DOHH2 (cell line): Measurements from ENCODE around the gene NPEPL1.
"Not testable (repeated sequence)": the region's sequence is repeated elsewhere in the genome, so short reads cannot be mapped to it uniquely, and the experiment has no call there.

Experiments used
- H3F3A ChIP-seq: fragments of 200-600 bp; sonication (generic), shearing (Covaris generic); 2 replicates; pipeline ENCODE4 v1.6.0; 2016; ENCODE audit warnings: antibody characterized with exemption, mild to moderate bottlenecking; ENCODE audit not compliant: control insufficient read depth, insufficient read depth
- H3K27ac ChIP-seq: fragments of 200-600 bp; sonication (generic); 2 replicates; pipeline ENCODE4 v1.5.1; 2014; ENCODE audit warnings: low read depth, mild to moderate bottlenecking, low read length, moderate library complexity
- H3K27me3 ChIP-seq: fragments of 200-600 bp; sonication (generic); 2 replicates; pipeline ENCODE4 v1.6.1; 2014; ENCODE audit warnings: mild to moderate bottlenecking, low read length, mixed read lengths; ENCODE audit not compliant: control insufficient read depth
- H3K36me3 ChIP-seq: fragments of 200-600 bp; sonication (generic); 2 replicates; pipeline ENCODE4 v1.6.1; 2014; ENCODE audit warnings: mild to moderate bottlenecking, low read length, moderate library complexity, mixed read lengths; ENCODE audit not compliant: control insufficient read depth
- H3K4me1 ChIP-seq: fragments of 200-600 bp; sonication (generic); 2 replicates; pipeline ENCODE4 v1.6.1; 2014; ENCODE audit warnings: mild to moderate bottlenecking, low read length, mixed read lengths; ENCODE audit not compliant: control insufficient read depth
- H3K4me2 ChIP-seq: fragments of 200-600 bp; sonication (generic); 2 replicates; pipeline ENCODE4 v1.6.0; 2014; ENCODE audit warnings: mild to moderate bottlenecking, low read length, moderate library complexity
- H3K4me3 ChIP-seq: fragments of 200-600 bp; sonication (generic); 2 replicates; pipeline ENCODE4 v1.5.1; 2014; ENCODE audit warnings: mild to moderate bottlenecking, low read length, mixed read lengths
- H3K79me2 ChIP-seq: fragments of 200-600 bp; sonication (generic); 2 replicates; pipeline ENCODE4 v1.6.1; 2014; ENCODE audit warnings: mild to moderate bottlenecking, low read length, mixed read lengths; ENCODE audit not compliant: control insufficient read depth
- H3K9me2 ChIP-seq: fragments of 200-600 bp; sonication (generic); replicated peaks from 2 replicates; pipeline ENCODE4 v1.6.1; 2014; ENCODE audit warnings: mild to moderate bottlenecking, low read length, mixed read lengths; ENCODE audit not compliant: control insufficient read depth
- H3K9me3 ChIP-seq: fragments of 200-600 bp; sonication (generic); 2 replicates; pipeline ENCODE4 v1.6.1; 2014; ENCODE audit warnings: antibody characterized with exemption, low read length, mixed read lengths; ENCODE audit not compliant: control insufficient read depth, insufficient read depth
- H4K20me1 ChIP-seq: fragments of 200-600 bp; sonication (generic); 2 replicates; pipeline ENCODE4 v1.6.0; 2014; ENCODE audit warnings: low read depth, mild to moderate bottlenecking, antibody characterized with exemption, low read length, moderate library complexity; ENCODE audit not compliant: control insufficient read depth, insufficient read depth
- EZH2phosphoT487 ChIP-seq: fragments of 200-600 bp; sonication (generic); IDR thresholded peaks from 2 replicates; pipeline ENCODE4 v1.6.1; 2017; ENCODE audit warnings: borderline replicate concordance, mild to moderate bottlenecking, antibody characterized with exemption, low read length, moderate library complexity, mixed read lengths
- TF ChIP-seq, protein P1 (sequence below): fragments of 200-600 bp; sonication (generic); IDR thresholded peaks from one replicate; pipeline ENCODE4 v1.5.1; 2014; ENCODE audit warnings: antibody characterized with exemption, mild to moderate bottlenecking, low read depth, low read length; ENCODE audit not compliant: poor library complexity, severe bottlenecking

The NPEPL1 gene

DNA sequence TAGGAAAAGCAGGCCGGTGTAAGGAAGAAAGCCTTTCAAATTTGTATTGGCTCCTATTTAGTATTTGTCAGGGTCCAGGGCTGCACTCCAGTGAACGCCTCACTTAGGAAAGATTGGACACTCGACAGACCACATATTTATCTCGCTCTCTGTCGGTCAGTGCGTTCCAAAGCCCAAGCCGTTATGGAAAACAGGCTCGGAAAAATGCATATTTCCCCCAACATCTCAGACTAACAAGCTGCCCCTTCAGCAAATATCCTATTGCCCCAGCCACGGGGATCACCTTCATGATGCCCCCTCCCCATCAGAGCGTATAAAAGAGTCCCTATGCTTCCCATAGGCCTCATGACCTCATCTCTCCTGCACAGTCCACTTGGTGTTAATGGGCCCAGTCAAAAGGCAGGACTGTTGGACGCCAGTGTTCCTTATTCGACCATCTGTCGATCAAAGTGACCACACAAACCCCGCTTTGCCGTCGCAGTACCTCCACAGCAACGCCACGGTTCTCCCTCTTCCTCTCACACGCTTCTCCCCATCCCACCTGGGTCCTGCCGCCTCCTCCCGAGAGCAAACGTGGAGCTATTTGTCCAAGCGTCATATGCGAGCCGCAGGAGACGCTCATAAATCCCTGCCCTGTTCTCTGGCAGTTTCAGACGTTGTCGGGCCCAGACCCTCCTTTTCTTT lies 63.3 kb downstream of the NPEPL1 start:
- Histone ChIP-seq H3K9me2 (no peaks in the 10 kb centered on the region), H3K4me3 (no peak overlapping the region), H3F3A (no peaks in the 10 kb centered on the region), H3K79me2 (no peaks in the 10 kb centered on the region), H3K27ac (no peak overlapping the region), H3K4me1 (no peaks in the 10 kb centered on the region), H4K20me1 (no peaks in the 10 kb centered on the region), H3K27me3 (no peaks in the 10 kb centered on the region), H3K4me2 (no peak overlapping the region), H3K36me3 (no peaks in the 10 kb centered on the region), H3K9me3 (no peaks in the 10 kb centered on the region)
- TF ChIP-seq, protein P1, sequence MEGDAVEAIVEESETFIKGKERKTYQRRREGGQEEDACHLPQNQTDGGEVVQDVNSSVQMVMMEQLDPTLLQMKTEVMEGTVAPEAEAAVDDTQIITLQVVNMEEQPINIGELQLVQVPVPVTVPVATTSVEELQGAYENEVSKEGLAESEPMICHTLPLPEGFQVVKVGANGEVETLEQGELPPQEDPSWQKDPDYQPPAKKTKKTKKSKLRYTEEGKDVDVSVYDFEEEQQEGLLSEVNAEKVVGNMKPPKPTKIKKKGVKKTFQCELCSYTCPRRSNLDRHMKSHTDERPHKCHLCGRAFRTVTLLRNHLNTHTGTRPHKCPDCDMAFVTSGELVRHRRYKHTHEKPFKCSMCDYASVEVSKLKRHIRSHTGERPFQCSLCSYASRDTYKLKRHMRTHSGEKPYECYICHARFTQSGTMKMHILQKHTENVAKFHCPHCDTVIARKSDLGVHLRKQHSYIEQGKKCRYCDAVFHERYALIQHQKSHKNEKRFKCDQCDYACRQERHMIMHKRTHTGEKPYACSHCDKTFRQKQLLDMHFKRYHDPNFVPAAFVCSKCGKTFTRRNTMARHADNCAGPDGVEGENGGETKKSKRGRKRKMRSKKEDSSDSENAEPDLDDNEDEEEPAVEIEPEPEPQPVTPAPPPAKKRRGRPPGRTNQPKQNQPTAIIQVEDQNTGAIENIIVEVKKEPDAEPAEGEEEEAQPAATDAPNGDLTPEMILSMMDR: no peak
- no peak for TF ChIP-seq EZH2phosphoT487

DNA sequence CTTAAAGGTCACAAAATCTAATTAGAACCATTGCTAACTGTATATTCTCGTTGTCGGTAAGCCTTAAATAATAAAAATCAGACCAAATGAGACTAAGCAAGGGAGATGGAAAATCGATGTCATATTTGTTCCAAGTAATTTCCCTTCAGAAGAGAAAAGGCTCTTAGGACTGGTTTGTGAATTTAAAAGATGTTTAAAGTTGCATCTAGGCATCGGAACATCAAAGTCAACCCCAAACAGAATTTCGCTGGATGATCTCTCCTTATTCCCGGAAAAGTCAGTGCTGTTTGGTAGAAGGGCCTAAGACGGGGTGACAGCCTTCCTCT lies 63.8 kb downstream of the NPEPL1 start:
- Histone ChIP-seq H3K27me3 (no peaks in the 10 kb centered on the region), H3K9me3 (no peaks in the 10 kb centered on the region), H3K9me2 (no peaks in the 10 kb centered on the region), H3K36me3 (no peaks in the 10 kb centered on the region), H3K4me1 (no peaks in the 10 kb centered on the region), H3K4me2 (no peak overlapping the region), H3F3A (no peaks in the 10 kb centered on the region), H4K20me1 (no peaks in the 10 kb centered on the region), H3K27ac (no peak overlapping the region), H3K79me2 (no peaks in the 10 kb centered on the region), H3K4me3 (no peak overlapping the region)
- TF ChIP-seq EZH2phosphoT487: no peak
- TF ChIP-seq, protein P1: no peak

DNA sequence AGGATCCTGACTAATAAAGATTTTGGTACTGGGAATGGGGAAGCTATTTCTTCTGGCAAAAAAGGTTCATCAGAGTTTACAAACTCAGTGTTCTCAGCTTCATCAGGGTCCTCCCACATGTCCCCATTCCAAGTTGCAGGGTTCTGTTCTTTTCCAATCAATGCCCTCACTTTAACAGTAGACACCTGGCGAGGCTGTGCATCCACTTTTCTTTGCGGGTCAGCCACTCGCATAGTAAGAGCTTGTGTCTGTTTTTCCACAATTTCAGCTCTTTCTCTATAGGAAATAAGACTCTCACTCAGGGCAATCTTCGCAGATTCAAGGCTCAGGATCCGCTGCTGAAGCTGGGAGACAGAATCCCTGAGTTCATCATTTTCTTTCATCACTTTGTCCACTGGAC lies 65.0 kb downstream of the NPEPL1 start:
- not testable (repeated sequence) for H3K4me2 ChIP-seq, H3K9me2 ChIP-seq, H3K27ac ChIP-seq, H3K36me3 ChIP-seq, H3K9me3 ChIP-seq, H3K79me2 ChIP-seq, H4K20me1 ChIP-seq, H3K27me3 ChIP-seq, H3K4me1 ChIP-seq, H3K4me3 ChIP-seq, H3F3A ChIP-seq

DNA sequence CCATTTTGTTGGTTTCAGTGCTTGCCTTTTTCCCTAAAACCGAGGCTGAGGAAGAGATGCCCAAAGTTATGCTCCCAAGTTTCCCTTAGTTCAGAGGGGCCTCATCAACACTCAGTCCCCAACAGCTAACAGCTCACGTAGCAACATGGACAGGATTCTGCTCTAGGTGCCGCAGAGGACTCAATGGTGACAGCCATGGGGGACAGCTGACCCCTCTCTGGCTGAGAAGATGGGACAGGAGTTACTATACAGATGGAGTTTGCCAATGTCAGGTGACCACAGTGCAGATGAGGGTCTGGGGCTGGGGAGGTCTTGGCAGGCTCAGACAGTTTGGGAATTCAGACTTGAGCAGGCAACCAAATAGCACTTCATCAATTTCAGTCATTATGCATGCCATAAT lies 67.3 kb downstream of the NPEPL1 start:
- Histone ChIP-seq H3K4me2 (no peak overlapping the region), H3K4me3 (no peak overlapping the region), H4K20me1 (no peaks in the 10 kb centered on the region), H3K9me3 (no peaks in the 10 kb centered on the region), H3K4me1 (no peaks in the 10 kb centered on the region), H3K27ac (no peak overlapping the region), H3K27me3 (peaks cover 2% of the 10 kb centered on the region; the same call in 1 of the 2 replicates), H3K9me2 (no peaks in the 10 kb centered on the region), H3K36me3 (no peaks in the 10 kb centered on the region), H3F3A (no peaks in the 10 kb centered on the region), H3K79me2 (no peaks in the 10 kb centered on the region)
- TF ChIP-seq EZH2phosphoT487: no peak
- TF ChIP-seq, protein P1: no peak
